RPMI8226 (cell line): ENCODE results near the gene MXD3.
"Not testable (repeated sequence)": the region's sequence is repeated elsewhere in the genome, so short reads cannot be mapped to it uniquely, and the experiment has no call there.

Experiments used
- DNase-seq: peaks from one replicate; pipeline ENCODE4 v3.0.0-alpha.2; 2015

Gene MXD3

GRCh38 chr5:177260961-177261360, 50.7 kb downstream of the MXD3 start:
- no peak for DNase-seq

- DNase-seq = not testable (repeated sequence)
Observed at GRCh38 chr5:177258711-177259110, 53.0 kb downstream of the MXD3 start.
